Uterus (tissue), 2 donors: ENCODE data around the gene ESRRG.

Experiments
- POLR2A ChIP-seq, 2 donors: fragments of 450-650 bp; IDR thresholded peaks; one replicate each; pipeline ENCODE4 v1.6.1; 2016; ENCODE audit warnings: antibody characterized with exemption in 2 of 2, mild to moderate bottlenecking in 1 of 2, moderate library complexity in 1 of 2
- TF ChIP-seq, protein P1 (sequence below), 4 experiments: fragments of 200-600 bp in 2 of 4; fragments of 450-650 bp in 2 of 4; sonication (generic) in 2 of 4; IDR thresholded peaks; one replicate each; pipeline ENCODE4 v1.5.1; 2016 to 2019; ENCODE audit warnings: antibody characterized with exemption in 4 of 4, mild to moderate bottlenecking in 2 of 4, moderate library complexity in 1 of 4

DNA sequence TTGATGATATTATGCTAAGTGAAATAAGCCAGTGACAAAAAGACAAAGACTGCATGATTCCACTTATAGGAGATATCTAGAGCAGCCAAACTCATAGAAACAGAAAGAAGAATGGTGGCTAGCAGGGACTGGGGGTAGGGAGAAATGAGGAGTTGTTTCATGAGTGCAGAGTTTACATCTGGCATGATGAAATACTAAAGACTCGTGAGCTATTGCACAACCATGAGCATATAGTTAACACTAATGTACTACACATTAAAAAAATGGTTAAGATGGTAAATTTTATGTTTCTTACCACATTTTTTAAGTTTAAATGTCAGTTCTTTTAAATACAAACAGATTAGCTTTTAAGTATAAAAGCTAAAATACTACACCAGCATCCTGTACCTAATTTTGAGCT lies 57.8 kb downstream of the ESRRG start:
- TF ChIP-seq, protein P1, sequence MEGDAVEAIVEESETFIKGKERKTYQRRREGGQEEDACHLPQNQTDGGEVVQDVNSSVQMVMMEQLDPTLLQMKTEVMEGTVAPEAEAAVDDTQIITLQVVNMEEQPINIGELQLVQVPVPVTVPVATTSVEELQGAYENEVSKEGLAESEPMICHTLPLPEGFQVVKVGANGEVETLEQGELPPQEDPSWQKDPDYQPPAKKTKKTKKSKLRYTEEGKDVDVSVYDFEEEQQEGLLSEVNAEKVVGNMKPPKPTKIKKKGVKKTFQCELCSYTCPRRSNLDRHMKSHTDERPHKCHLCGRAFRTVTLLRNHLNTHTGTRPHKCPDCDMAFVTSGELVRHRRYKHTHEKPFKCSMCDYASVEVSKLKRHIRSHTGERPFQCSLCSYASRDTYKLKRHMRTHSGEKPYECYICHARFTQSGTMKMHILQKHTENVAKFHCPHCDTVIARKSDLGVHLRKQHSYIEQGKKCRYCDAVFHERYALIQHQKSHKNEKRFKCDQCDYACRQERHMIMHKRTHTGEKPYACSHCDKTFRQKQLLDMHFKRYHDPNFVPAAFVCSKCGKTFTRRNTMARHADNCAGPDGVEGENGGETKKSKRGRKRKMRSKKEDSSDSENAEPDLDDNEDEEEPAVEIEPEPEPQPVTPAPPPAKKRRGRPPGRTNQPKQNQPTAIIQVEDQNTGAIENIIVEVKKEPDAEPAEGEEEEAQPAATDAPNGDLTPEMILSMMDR (IDR thresholded peaks at IDR 0.05): no peak
- no peak for TF ChIP-seq POLR2A (IDR thresholded peaks at IDR 0.05)
